ENCODE results near the gene KLHDC8A. TPM values are rescaled to one million over a fixed set of nuclear protein-coding genes. Genes with fewer than 3 reads are reported as not detected.
"Not testable (repeated sequence)": the region's sequence is repeated elsewhere in the genome, so short reads cannot be mapped to it uniquely, and the experiment has no call there.

The KLHDC8A gene
- total RNA-seq, 2 donors from 2014 or later, result not detected

GRCh38 chr1:205297546-205298177, 59.1 kb downstream of the KLHDC8A start:
- not testable (repeated sequence) for DNase-seq (ENCODE audit: low spot score in 2 of 2); H3K36me3 Mint-ChIP-seq; H3K9me3 Mint-ChIP-seq; H3K27ac Mint-ChIP-seq
- ATAC-seq, result peak in 1 of 2 donors; percentile 32

DNA sequence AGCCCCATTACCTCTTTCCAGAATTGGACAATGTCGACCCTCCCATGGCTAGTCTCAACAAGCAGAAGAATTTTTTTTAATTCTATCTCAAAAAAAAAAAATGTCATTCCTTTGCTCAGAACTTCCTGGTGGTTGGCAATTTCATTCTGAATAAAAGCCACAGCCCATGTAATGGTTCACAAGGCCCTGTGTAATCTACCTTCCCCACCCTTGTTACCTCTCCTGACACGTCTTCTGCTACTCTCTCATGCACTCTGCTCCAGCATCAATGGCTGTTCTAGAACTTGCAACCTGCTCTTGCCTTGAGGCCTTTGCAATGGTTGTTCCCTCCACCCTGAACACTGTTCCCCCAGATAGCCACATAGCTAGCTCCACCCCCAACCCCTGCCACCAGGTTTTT, 60.6 kb downstream of the KLHDC8A start:
- no peak for DNase-seq (ENCODE audit: low spot score in 2 of 2)
- peak; percentile 34 to 44 for ATAC-seq
- Mint-ChIP-seq H3K36me3 (no peaks in the 10 kb centered on the region), H3K9me3 (no peaks in the 10 kb centered on the region), H3K27ac (no peak overlapping the region)

DNA sequence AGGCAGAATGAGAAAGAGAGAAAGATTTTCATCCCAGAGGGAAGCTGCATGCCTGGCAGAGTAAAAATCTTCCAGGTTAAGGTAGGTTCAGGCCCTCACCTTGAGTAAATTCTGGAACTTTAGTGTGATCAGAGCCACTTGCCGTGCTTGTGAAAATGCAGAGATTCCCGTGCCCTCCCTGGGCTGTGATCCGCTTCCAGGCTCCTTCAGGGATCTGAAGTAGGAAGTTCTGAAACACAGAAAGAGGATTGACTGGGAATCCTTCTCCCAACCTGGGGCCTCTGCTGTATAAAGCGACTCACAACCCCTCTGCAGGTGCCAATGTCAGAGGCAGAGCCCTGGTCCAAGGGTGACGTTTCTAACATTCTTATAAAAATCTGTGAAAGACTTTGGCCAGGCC, 61.8 kb downstream of the KLHDC8A start:
- ATAC-seq, result no peak
- Mint-ChIP-seq H3K9me3 (no peaks in the 10 kb centered on the region), H3K36me3 (no peaks in the 10 kb centered on the region), H3K27ac (no peak overlapping the region)
- no peak for DNase-seq (ENCODE audit: low spot score in 2 of 2)

GRCh38 chr1:205294175-205294917, 62.4 kb downstream of the KLHDC8A start:
- ATAC-seq, result peak in 1 of 2 donors; percentile 21

DNA sequence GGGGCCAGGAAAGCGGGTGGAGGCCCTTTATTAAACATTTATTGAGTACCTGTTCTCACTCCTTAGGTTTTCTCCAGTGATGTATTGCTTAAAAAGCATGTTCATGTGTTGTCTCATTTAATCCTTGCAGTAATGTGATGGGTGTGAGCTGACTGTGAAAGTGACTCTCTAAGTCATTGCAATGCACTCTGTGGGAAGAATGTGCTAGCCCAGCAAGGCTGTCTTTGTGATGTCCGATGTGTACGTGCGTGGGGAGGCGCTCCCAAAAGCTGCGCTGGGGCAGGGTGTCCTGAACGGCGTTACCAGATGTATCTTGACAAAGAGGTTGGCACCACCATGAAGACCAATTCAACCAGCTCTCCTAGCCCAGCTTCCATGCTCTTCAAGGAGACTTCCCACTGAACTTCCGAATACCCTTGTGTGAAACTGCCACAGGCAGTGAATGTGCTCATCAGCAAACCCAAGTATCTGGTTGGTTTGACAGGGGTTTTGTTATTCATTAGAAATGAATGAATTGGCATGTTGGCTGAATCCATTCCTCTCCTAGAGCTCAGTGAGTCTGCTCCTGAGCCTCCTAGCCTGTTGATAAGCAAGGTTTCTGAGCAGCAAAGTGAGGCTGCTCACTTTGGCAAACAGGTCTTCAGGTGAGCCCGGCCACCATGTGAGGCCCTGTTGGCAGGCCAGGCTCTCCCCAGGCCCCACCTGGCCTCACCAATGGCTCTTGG, 63.2 kb downstream of the KLHDC8A start:
- Mint-ChIP-seq H3K9me3 (no peaks in the 10 kb centered on the region), H3K36me3 (no peaks in the 10 kb centered on the region), H3K27ac (peak overlapping the region in 1 of 2 donors; percentile 31)
- DNase-seq (ENCODE audit: low spot score in 2 of 2) (no peak), ATAC-seq (no peak)

More at GRCh38 chr1:205294175-205294917, 62.4 kb downstream of the KLHDC8A start:
- Mint-ChIP-seq H3K36me3 (no peaks in the 10 kb centered on the region), H3K27ac (peak overlapping the region; percentile 2 to 31), H3K9me3 (no peaks in the 10 kb centered on the region)
- no peak for DNase-seq (ENCODE audit: low spot score in 2 of 2)

GRCh38 chr1:205291596-205291995, 65.1 kb downstream of the KLHDC8A start:
- DNase-seq (ENCODE audit: low spot score in 2 of 2) (no peak), ATAC-seq (no peak)
- Mint-ChIP-seq H3K36me3 (no peaks in the 10 kb centered on the region), H3K9me3 (no peaks in the 10 kb centered on the region), H3K27ac (no peak overlapping the region)

- Mint-ChIP-seq H3K36me3 (no peaks in the 10 kb centered on the region), H3K9me3 (no peaks in the 10 kb centered on the region), H3K27ac (peak overlapping the region; percentile 22 to 88)
- DNase-seq (ENCODE audit: low spot score in 2 of 2) (peak; percentile 70 to 85), ATAC-seq (peak; percentile 72 to 74)
Observed at GRCh38 chr1:205287767-205288559, 68.8 kb downstream of the KLHDC8A start.

DNA sequence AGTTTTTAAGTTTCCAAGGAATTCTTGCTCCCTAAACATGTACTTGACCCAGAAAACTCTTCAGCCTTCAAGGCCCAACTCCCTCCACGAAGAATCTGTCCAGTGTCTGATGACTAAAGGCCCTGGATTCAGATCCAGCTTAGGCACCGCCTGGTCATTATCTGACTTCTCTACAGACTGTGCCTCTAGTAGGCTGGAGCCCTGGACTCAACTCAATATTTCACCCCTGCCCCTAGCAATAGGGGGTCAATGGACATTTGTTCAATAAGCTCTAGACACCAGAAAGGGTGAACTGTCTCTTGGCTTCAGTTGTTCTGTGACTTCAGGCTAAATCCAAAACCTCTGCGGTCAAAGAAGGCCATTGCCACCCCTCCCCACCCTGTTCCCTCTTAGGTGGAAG, 69.6 kb downstream of the KLHDC8A start:
- Mint-ChIP-seq H3K36me3 (no peaks in the 10 kb centered on the region), H3K27ac (peak overlapping the region in 1 of 2 donors; percentile 88), H3K9me3 (no peaks in the 10 kb centered on the region)
- ATAC-seq (no peak), DNase-seq (ENCODE audit: low spot score in 2 of 2) (no peak)

GRCh38 chr1:205286335-205286950, 70.3 kb downstream of the KLHDC8A start:
- no peaks in the 10 kb centered on the region for H3K36me3 Mint-ChIP-seq

More at GRCh38 chr1:205286335-205286950, 70.3 kb downstream of the KLHDC8A start:
- peak; percentile 12 to 15 for ATAC-seq
- Mint-ChIP-seq H3K9me3 (no peaks in the 10 kb centered on the region), H3K27ac (peak overlapping the region; percentile 57 to 88)
- DNase-seq (ENCODE audit: low spot score in 2 of 2), result peak; percentile 73 to 85

Other genes with a start within 250 kb of the KLHDC8A start
- 10 to 100 TPM; 19.3 to 24.6 TPM for gene RBBP5, start 234.9 kb downstream of the KLHDC8A start, total RNA-seq
- gene DSTYK, start 145.2 kb downstream of the KLHDC8A start, total RNA-seq, result 10 to 100 TPM; 13.0 to 15.3 TPM
- 10 to 100 TPM; 11.1 to 17.2 TPM for gene TMCC2, start 129.0 kb downstream of the KLHDC8A start, total RNA-seq
- 1 to 10 TPM; 5.9 to 6.8 TPM for gene NUAK2, start 35.2 kb downstream of the KLHDC8A start, total RNA-seq
- gene LEMD1, start 65.1 kb upstream of the KLHDC8A start, total RNA-seq, result 1 to 10 TPM in 1 of 2 donors, not detected in 1; 1.4 TPM
- gene BLACAT1, start 99.1 kb upstream of the KLHDC8A start, total RNA-seq, result under 1 TPM; 0.14 to 0.62 TPM
- 1 to 10 TPM; 5.9 to 7.9 TPM for gene CDK18, start 147.7 kb upstream of the KLHDC8A start, total RNA-seq